Uterus (tissue), 2 donors: Measurements from ENCODE around the gene RTN1.

Source experiments
- POLR2A ChIP-seq, 2 donors: fragments of 450-650 bp; IDR thresholded peaks; one replicate each; pipeline ENCODE4 v1.6.1; 2016; ENCODE audit warnings: antibody characterized with exemption in 2 of 2, mild to moderate bottlenecking in 1 of 2, moderate library complexity in 1 of 2
- TF ChIP-seq, protein P1 (sequence below), 4 experiments: fragments of 200-600 bp in 2 of 4; fragments of 450-650 bp in 2 of 4; sonication (generic) in 2 of 4; IDR thresholded peaks; one replicate each; pipeline ENCODE4 v1.5.1; 2016 to 2019; ENCODE audit warnings: antibody characterized with exemption in 4 of 4, mild to moderate bottlenecking in 2 of 4, moderate library complexity in 1 of 4

DNA sequence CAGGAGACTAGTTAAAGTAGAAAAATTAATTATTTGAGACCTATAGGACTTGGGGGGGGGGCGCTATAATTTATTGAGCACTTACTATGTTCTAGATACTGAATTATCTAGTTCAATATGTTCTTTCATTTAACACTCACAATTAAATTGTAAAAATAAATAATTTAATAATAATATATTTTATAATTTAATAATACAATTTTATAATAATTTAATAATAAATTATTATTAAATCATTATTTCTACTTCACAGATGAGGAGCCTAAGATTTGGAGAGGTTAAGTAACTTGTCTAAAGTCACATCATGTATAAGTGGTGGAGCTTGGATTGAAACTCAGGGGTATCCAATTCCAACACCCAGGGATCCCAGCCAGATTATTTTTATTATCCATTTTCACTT, 195.2 kb downstream of the RTN1 start:
- TF ChIP-seq, protein P1, sequence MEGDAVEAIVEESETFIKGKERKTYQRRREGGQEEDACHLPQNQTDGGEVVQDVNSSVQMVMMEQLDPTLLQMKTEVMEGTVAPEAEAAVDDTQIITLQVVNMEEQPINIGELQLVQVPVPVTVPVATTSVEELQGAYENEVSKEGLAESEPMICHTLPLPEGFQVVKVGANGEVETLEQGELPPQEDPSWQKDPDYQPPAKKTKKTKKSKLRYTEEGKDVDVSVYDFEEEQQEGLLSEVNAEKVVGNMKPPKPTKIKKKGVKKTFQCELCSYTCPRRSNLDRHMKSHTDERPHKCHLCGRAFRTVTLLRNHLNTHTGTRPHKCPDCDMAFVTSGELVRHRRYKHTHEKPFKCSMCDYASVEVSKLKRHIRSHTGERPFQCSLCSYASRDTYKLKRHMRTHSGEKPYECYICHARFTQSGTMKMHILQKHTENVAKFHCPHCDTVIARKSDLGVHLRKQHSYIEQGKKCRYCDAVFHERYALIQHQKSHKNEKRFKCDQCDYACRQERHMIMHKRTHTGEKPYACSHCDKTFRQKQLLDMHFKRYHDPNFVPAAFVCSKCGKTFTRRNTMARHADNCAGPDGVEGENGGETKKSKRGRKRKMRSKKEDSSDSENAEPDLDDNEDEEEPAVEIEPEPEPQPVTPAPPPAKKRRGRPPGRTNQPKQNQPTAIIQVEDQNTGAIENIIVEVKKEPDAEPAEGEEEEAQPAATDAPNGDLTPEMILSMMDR (IDR thresholded peaks at IDR 0.05): no peak
- no peak for TF ChIP-seq POLR2A (IDR thresholded peaks at IDR 0.05)
